Fibroblast of skin of left biceps (primary cell): Measurements from ENCODE around the gene MSI2.
A peak's percentile ranks its signal among the peaks of the same experiment; 100 is the strongest.

ENCODE experiments used
- DNase-seq, 2 experiments: peaks; one replicate each; pipeline ENCODE4 v3.0.0-alpha.2; 2013; ENCODE audit warnings: low read depth in 2 of 2

MSI2 gene

GRCh38 chr17:57438066-57438731 is 181.9 kb downstream of the MSI2 start:
- DNase-seq: no peak

GRCh38 chr17:57439651-57440050 is 183.3 kb downstream of the MSI2 start:
- DNase-seq: no peak

- peak in 1 of 2 experiments; percentile 10 for DNase-seq
Observed at GRCh38 chr17:57440522-57441269, 184.4 kb downstream of the MSI2 start.

- DNase-seq: no peak
Observed at GRCh38 chr17:57441270-57441600, 184.9 kb downstream of the MSI2 start.

GRCh38 chr17:57442401-57442823 is 186.1 kb downstream of the MSI2 start:
- no peak for DNase-seq

- no peak for DNase-seq
Observed at GRCh38 chr17:57442914-57443571, 186.7 kb downstream of the MSI2 start.

- DNase-seq: no peak
Observed at GRCh38 chr17:57443781-57444180, 187.5 kb downstream of the MSI2 start.

GRCh38 chr17:57444682-57445450 is 188.5 kb downstream of the MSI2 start:
- no peak for DNase-seq

GRCh38 chr17:57445772-57446472 is 189.6 kb downstream of the MSI2 start:
- no peak for DNase-seq

- no peak for DNase-seq
Observed at GRCh38 chr17:57447357-57447989, 191.2 kb downstream of the MSI2 start.

GRCh38 chr17:57447990-57448758 is 191.9 kb downstream of the MSI2 start:
- no peak for DNase-seq

- DNase-seq: no peak
Observed at GRCh38 chr17:57448759-57449283, 192.5 kb downstream of the MSI2 start.

GRCh38 chr17:57451191-57451590 is 194.9 kb downstream of the MSI2 start:
- DNase-seq: no peak

- no peak for DNase-seq
Observed at GRCh38 chr17:57451643-57452042, 195.3 kb downstream of the MSI2 start.

GRCh38 chr17:57453841-57454425 is 197.6 kb downstream of the MSI2 start:
- no peak for DNase-seq

GRCh38 chr17:57454729-57455062 is 198.4 kb downstream of the MSI2 start:
- no peak for DNase-seq

GRCh38 chr17:57455063-57455914 is 199.0 kb downstream of the MSI2 start:
- DNase-seq: peak; percentile 30 to 41

GRCh38 chr17:57456622-57457021 is 200.3 kb downstream of the MSI2 start:
- DNase-seq: no peak

GRCh38 chr17:57457188-57457587 is 200.9 kb downstream of the MSI2 start:
- no peak for DNase-seq
